ENCODE data around the gene ABCD3. TPM values are rescaled to one million over a fixed set of nuclear protein-coding genes. Genes with fewer than 3 reads are reported as not detected.

Gene ABCD3
- total and polyA plus RNA-seq, 2 of the 13 experiments (the other 11 are each of a cell fraction or from before 2014, with no cell fraction given), result 27.5 to 166 TPM

GRCh38 chr1:94438692-94439276 is 20.6 kb downstream of the ABCD3 start:
- H2AFZ ChIP-seq (ENCODE audit: low read length), result no peak overlapping the region
- peaks cover 54% of the 10 kb centered on the region for H4K20me1 ChIP-seq (ENCODE audit: insufficient read depth, low read length)
- peaks cover 99% of the 10 kb centered on the region for H3K79me2 ChIP-seq (ENCODE audit: insufficient read depth, low read length)
- in situ Hi-C loops (cut with HindIII; ENCODE audit: extremely low pct_ligation_motif_present, low pct_unique_long_range_greater_than_20kb), result no loop called here
- ChIA-PET POLR2A (interaction anchor here (0.9 to 1.0 kb wide), 2 partner anchors 9 to 55 kb away, joined by 3 read pairs; no protein-coding TSS in a partner anchor), CTCF (ENCODE audit: low intra/inter-chr PET ratio, low total read pairs) (no interaction called here)
- peaks cover 17% of the 10 kb centered on the region for H3K9me3 ChIP-seq (ENCODE audit: low read length)
- peak; percentile 46 for TF ChIP-seq HNF4A (CRISPR knock-in tag; IDR thresholded peaks at IDR 0.05)
- TF ChIP-seq HMG20A (CRISPR knock-in tag; IDR thresholded peaks at IDR 0.05; ENCODE audit: borderline replicate concordance), result 0 out of 2 replicates have a peak, but pooled peaks have one; percentile 8
- TF ChIP-seq SOX13 (IDR thresholded peaks at IDR 0.05), result no peak
- peak in 1 of 2 experiments; percentile 64; a peak in 1 of 4 replicates for TF ChIP-seq SOX13 (CRISPR knock-in tag; conservative IDR thresholded peaks at IDR 0.05 in 1 of 2, IDR thresholded peaks at IDR 0.05 in 1 of 2)
- peak; percentile 56; the same call in 1 of the 2 replicates for TF ChIP-seq SOX5 (CRISPR knock-in tag; IDR thresholded peaks at IDR 0.05; ENCODE audit: borderline replicate concordance)
- TF ChIP-seq NCOR1 (IDR thresholded peaks at IDR 0.05; ENCODE audit: borderline replicate concordance, low read length), result peak; percentile 29; the same call in 1 of the 2 replicates
- no peak for TF ChIP-seq ATF3 (CRISPR knock-in tag; IDR thresholded peaks at IDR 0.05)
- no peak for TF ChIP-seq TOPORS (CRISPR knock-in tag; IDR thresholded peaks at IDR 0.05)
- no peak for TF ChIP-seq ZNF782 (CRISPR knock-in tag; IDR thresholded peaks at IDR 0.05; ENCODE audit: borderline replicate concordance)
- TF ChIP-seq RXRB (CRISPR knock-in tag; IDR thresholded peaks at IDR 0.05; ENCODE audit: borderline replicate concordance), result peak; percentile 11; the same call in 1 of the 2 replicates
- 0 out of 2 replicates have a peak, but pooled peaks have one; percentile 28 for TF ChIP-seq ZNF264 (CRISPR knock-in tag; IDR thresholded peaks at IDR 0.05)
- TF ChIP-seq ZBTB40 (IDR thresholded peaks at IDR 0.05), result no peak
- no peak for TF ChIP-seq ZBTB40 (CRISPR knock-in tag; IDR thresholded peaks at IDR 0.05)
- 0 out of 2 replicates have a peak, but pooled peaks have one; percentile 8 for TF ChIP-seq SAP130 (CRISPR knock-in tag; IDR thresholded peaks at IDR 0.05; ENCODE audit: low read depth)
- TF ChIP-seq ZNF205 (CRISPR knock-in tag; IDR thresholded peaks at IDR 0.05), result 0 out of 2 replicates have a peak, but pooled peaks have one; percentile 68
- peak; percentile 14 for TF ChIP-seq AGO2 (optimal IDR thresholded peaks at IDR 0.05; ENCODE audit: low read depth, low read length)
- WGBS (ENCODE audit: low lambda C conversion rate), result 55% methylated on average over 2 of the region's 2 CpGs
- peak; percentile 71 for DNase-seq (ENCODE audit: low spot score)
- peak overlapping the region; percentile 51; the same call in 1 of the 2 replicates for H3K4me2 ChIP-seq (ENCODE audit: low read depth, low read length)
- H3K9ac ChIP-seq (ENCODE audit: insufficient read depth, low read depth, low read length), result no peak overlapping the region
- H3K27me3 ChIP-seq (ENCODE audit: control insufficient read depth in 1 of 2, insufficient read depth in 2 of 2, low read length in 2 of 2), result no peaks in the 10 kb centered on the region
- H3K4me3 ChIP-seq (replicated peaks in 1 of 3; ENCODE audit: insufficient read depth in 1 of 3, low read depth in 2 of 3, low read length in 3 of 3), result no peak overlapping the region
- BruUV-seq (replicated peaks), result no TSS peak
- intact Hi-C loops (cut with micrococcal nuclease; ENCODE audit: unreplicated experiment), result no loop called here
- no peaks in the 10 kb centered on the region; a peak in 2 of 5 replicates for H3K36me3 ChIP-seq (replicated peaks in 1 of 2; ENCODE audit: control insufficient read depth in 1 of 2, insufficient read depth in 2 of 2, low read length in 2 of 2)
- peaks cover 65% of the 10 kb centered on the region for H3K4me1 ChIP-seq (ENCODE audit: insufficient read depth, low read length)
- ATAC-seq, result peak; percentile 66
- peak overlapping the region; percentile 52 for H3K27ac ChIP-seq (ENCODE audit: extremely low read length, insufficient read depth, low read length)
- FAIRE-seq, result no peak

Data from HepG2 (cell line).